ENCODE results near the gene CNNM4. TPM values are rescaled to one million over a fixed set of nuclear protein-coding genes. Genes with fewer than 3 reads are reported as not detected.

The CNNM4 gene
- total and polyA plus RNA-seq, 12 donors: 4.3 to 59.7 (median 32.5) TPM

- H3K36me3 ChIP-seq: peaks cover 0 to 79% (median 44%) of the 10 kb centered on the region in 9 donors
- H3K27me3 ChIP-seq: no peaks in the 10 kb centered on the region
- ATAC-seq (no peak), DNase-seq (no peak)
- H3K4me3 ChIP-seq: no peak overlapping the region
- 93 to 96% methylated on average over 14 of the region's 14 CpGs for WGBS, 2 donors
- no peak overlapping the region for H3K27ac ChIP-seq
- TF ChIP-seq CTCF (IDR thresholded peaks at IDR 0.05): no peak
- intact Hi-C loops (cut with DNase I): no loop called here
- no peaks in the 10 kb centered on the region for H3K9me3 ChIP-seq
- peaks cover 2 to 42% (median 36%) of the 10 kb centered on the region in 9 donors for H3K4me1 ChIP-seq
Observed at GRCh38 chr2:96825057-96825456, 64.4 kb downstream of the CNNM4 start.

GRCh38 chr2:96826546-96827278 is 66.0 kb downstream of the CNNM4 start:
- intact Hi-C loops (cut with DNase I): no loop called here
- no peaks in the 10 kb centered on the region for H3K9me3 ChIP-seq
- H3K27me3 ChIP-seq: no peaks in the 10 kb centered on the region
- H3K4me3 ChIP-seq: no peak overlapping the region
- no peak for TF ChIP-seq CTCF (IDR thresholded peaks at IDR 0.05)
- H3K36me3 ChIP-seq: peaks cover 0 to 93% (median 58%) of the 10 kb centered on the region in 9 donors
- WGBS, 2 donors: 87 to 88% methylated on average over 22 of the region's 22 CpGs
- H3K4me1 ChIP-seq: peaks cover 0 to 38% (median 22%) of the 10 kb centered on the region in 9 donors
- no peak for DNase-seq
- ATAC-seq: no peak
- no peak overlapping the region for H3K27ac ChIP-seq

GRCh38 chr2:96828436-96828835 is 67.7 kb downstream of the CNNM4 start:
- Histone ChIP-seq H3K27ac (no peak overlapping the region), H3K4me1 (peaks cover 0 to 38% (median 23%) of the 10 kb centered on the region in 9 donors), H3K36me3 (peaks cover 0 to 99% (median 65%) of the 10 kb centered on the region in 9 donors), H3K27me3 (no peaks in the 10 kb centered on the region), H3K9me3 (no peaks in the 10 kb centered on the region), H3K4me3 (no peak overlapping the region)
- TF ChIP-seq CTCF (IDR thresholded peaks at IDR 0.05): no peak
- 95 to 97% methylated on average over 14 of the region's 14 CpGs for WGBS, 2 donors
- intact Hi-C loops (cut with DNase I): no loop called here
- no peak for ATAC-seq
- no peak for DNase-seq

- no peaks in the 10 kb centered on the region for H3K27me3 ChIP-seq
- intact Hi-C loops (cut with DNase I): no loop called here
- H3K4me3 ChIP-seq: no peak overlapping the region
- WGBS, 2 donors: 94 to 96% methylated on average over 13 of the region's 13 CpGs
- H3K9me3 ChIP-seq: no peaks in the 10 kb centered on the region
- DNase-seq (no peak), ATAC-seq (no peak)
- H3K27ac ChIP-seq: no peak overlapping the region
- TF ChIP-seq CTCF (IDR thresholded peaks at IDR 0.05): no peak
- peaks cover 0 to 38% (median 21%) of the 10 kb centered on the region in 9 donors for H3K4me1 ChIP-seq
- H3K36me3 ChIP-seq: peaks cover 0 to 100% (median 65%) of the 10 kb centered on the region in 9 donors
Observed at GRCh38 chr2:96828874-96829273, 68.2 kb downstream of the CNNM4 start.

All from heart right ventricle (tissue), 16 donors.